GM12878 (cell line): ENCODE measurements around the gene COPE. TPM values are rescaled to one million over a fixed set of nuclear protein-coding genes. Genes with fewer than 3 reads are reported as not detected.

ENCODE experiments used
- ATAC-seq: fragments of 200-7000 bp; cut with Tn5 transposase; 3 replicates; pipeline ENCODE4 v1.9.1; 2020; ENCODE audit warnings: mild to moderate bottlenecking, moderate library complexity
- BruUV-seq: library from RNA; stranded (reverse); fragments of 400-500 nt; replicated peaks from 2 replicates; lab custom pipeline; 2021; lab: Mats Ljungman, UMichigan
- CTCF ChIA-PET: fragments of 300-600 bp; sonication (Branson Sonifier 250); formaldehyde crosslinking; extraction: SDS; loops from one replicate; lab custom pipeline; 2021; ENCODE audit warnings: inconsistent platforms; lab: Yijun Ruan, JAX
- POLR2A ChIA-PET: fragments of 350-600 bp; formaldehyde crosslinking; extraction: SDS; loops from one replicate; lab custom pipeline; 2021; ENCODE audit warnings: inconsistent platforms; lab: Charles Lee
- RAD21 ChIA-PET: fragments of 300-600 bp; sonication (Branson Sonifier 250); formaldehyde crosslinking; loops from one replicate; lab custom pipeline; 2023; ENCODE audit warnings: antibody characterized with exemption; ENCODE audit not compliant: unreplicated experiment; lab: Charles Lee
- SMC1A ChIA-PET: fragments of 300-600 bp; sonication (Branson Sonifier 250); formaldehyde crosslinking; loops from one replicate; lab custom pipeline; 2023; ENCODE audit not compliant: unreplicated experiment, uncharacterized antibody; lab: Charles Lee
- DNase-seq: peaks from one replicate; pipeline ENCODE4 v3.0.0-alpha.2; 2011; ENCODE audit warnings: low read depth, low spot score
- FAIRE-seq: peaks from 3 replicates; lab custom pipeline; 2011; peaks lifted over from hg19 to GRCh38; lab: Jason Lieb, UNC
- H2AFZ ChIP-seq: 2 replicates; pipeline ENCODE4 v1.6.0; 2011; ENCODE audit warnings: low read depth, low read length, control low read depth; ENCODE audit not compliant: control insufficient read depth
- H3K27ac ChIP-seq: 2 replicates; pipeline ENCODE4 v1.5.1; 2011; ENCODE audit warnings: control low read depth; ENCODE audit not compliant: control insufficient read depth, insufficient read depth
- H3K27me3 ChIP-seq, 2 experiments: replicated peaks in 1 of 2; 2 replicates each; pipeline versions ENCODE4 v1.6.0 to v1.6.1; 2011; ENCODE audit warnings: low read length in 1 of 2; ENCODE audit not compliant: control insufficient read depth in 2 of 2, insufficient read depth in 2 of 2
- H3K36me3 ChIP-seq, 2 experiments: 2 replicates each; pipeline ENCODE4 v1.5.1; 2011; ENCODE audit warnings: low read length in 1 of 2; ENCODE audit not compliant: control insufficient read depth in 2 of 2, insufficient read depth in 2 of 2
- H3K4me1 ChIP-seq: 2 replicates; pipeline ENCODE4 v1.6.1; 2011; ENCODE audit warnings: mild to moderate bottlenecking, low read length, moderate library complexity, mixed read lengths; ENCODE audit not compliant: control insufficient read depth, insufficient read depth
- H3K4me2 ChIP-seq: 2 replicates; pipeline ENCODE4 v1.6.0; 2011; ENCODE audit warnings: control low read depth; ENCODE audit not compliant: control insufficient read depth, insufficient read depth
- H3K4me3 ChIP-seq: fragments of 200-600 bp; sonication (generic); 2 replicates; pipeline ENCODE4 v1.5.1; 2016
- H3K79me2 ChIP-seq: 2 replicates; pipeline ENCODE4 v1.6.0; 2011; ENCODE audit warnings: low read length; ENCODE audit not compliant: control insufficient read depth, insufficient read depth
- H3K9ac ChIP-seq: 2 replicates; pipeline ENCODE4 v1.8.0; 2011; ENCODE audit warnings: low read length, control low read depth, mixed read lengths; ENCODE audit not compliant: control insufficient read depth, insufficient read depth
- H3K9me3 ChIP-seq: replicated peaks from 3 replicates; pipeline ENCODE4 v1.5.1; 2011; ENCODE audit warnings: mild to moderate bottlenecking, low read length; ENCODE audit not compliant: control insufficient read depth, insufficient read depth
- H4K20me1 ChIP-seq: 2 replicates; pipeline ENCODE4 v1.6.0; 2011; ENCODE audit not compliant: control insufficient read depth, insufficient read depth
- CEBPB ChIP-seq, 2 experiments: fragments of 150-350 bp in 1 of 2; IDR thresholded peaks; 2 replicates each; pipeline ENCODE4 v1.6.1; 2012 to 2014; ENCODE audit warnings: low read depth in 2 of 2, low read length in 2 of 2, borderline replicate concordance in 1 of 2, inconsistent platforms in 1 of 2
- HCFC1 ChIP-seq: fragments of 150-350 bp; IDR thresholded peaks from 2 replicates; pipeline ENCODE4 v1.6.1; 2014; ENCODE audit warnings: low read length
- KDM1A ChIP-seq: fragments of 200-600 bp; sonication (generic); IDR thresholded peaks from 2 replicates; pipeline ENCODE4 v1.6.1; 2016; ENCODE audit warnings: borderline replicate concordance
- KLF5 ChIP-seq: fragments of 450-650 bp; IDR thresholded peaks from 2 replicates; pipeline ENCODE4 v1.6.1; 2014; ENCODE audit warnings: mild to moderate bottlenecking; ENCODE audit not compliant: partially characterized antibody
- MLLT1 ChIP-seq: fragments of 450-650 bp; IDR thresholded peaks from 2 replicates; pipeline ENCODE4 v1.6.1; 2016; ENCODE audit warnings: mild to moderate bottlenecking
- PAX8 ChIP-seq: fragments of 450-650 bp; IDR thresholded peaks from 2 replicates; pipeline ENCODE4 v1.6.1; 2017; ENCODE audit warnings: mild to moderate bottlenecking, moderate library complexity
- SMAD5 ChIP-seq: IDR thresholded peaks from 2 replicates; pipeline ENCODE4 v1.6.1; 2016; ENCODE audit warnings: antibody characterized with exemption, low read depth
- SMC3 ChIP-seq: IDR thresholded peaks from 2 replicates; pipeline ENCODE4 v1.6.1; 2011; ENCODE audit warnings: low read length, improper control_type of control experiment, borderline replicate concordance
- SRF ChIP-seq, 2 experiments: IDR thresholded peaks; 2 replicates each; pipeline ENCODE4 v1.6.1; 2011; ENCODE audit warnings: low read depth in 2 of 2, low read length in 2 of 2, mild to moderate bottlenecking in 1 of 2, moderate library complexity in 1 of 2
- STAT3 ChIP-seq: IDR thresholded peaks from 2 replicates; pipeline ENCODE4 v1.6.1; 2011; ENCODE audit warnings: low read depth, low read length, improper control_type of control experiment
- ZNF217 ChIP-seq: fragments of 450-650 bp; IDR thresholded peaks from 2 replicates; pipeline ENCODE4 v1.6.1; 2017; ENCODE audit warnings: antibody characterized with exemption, mild to moderate bottlenecking
- ZNF622 ChIP-seq: fragments of 450-650 bp; IDR thresholded peaks from 2 replicates; pipeline ENCODE4 v1.6.1; 2017; ENCODE audit warnings: mild to moderate bottlenecking, inconsistent platforms
- WGBS: methylation state at CpG from one replicate; pipeline ENCODE4 v1.1.6; 2016; ENCODE audit warnings: low lambda C conversion rate; ENCODE audit not compliant: insufficient replicate concordance, insufficient coverage; ENCODE audit errors: missing lambda C conversion rate; 5-methylcytosine and 5-hydroxymethylcytosine counted together
- in situ Hi-C: fragments of 300-500 bp; cut with MboI; formaldehyde crosslinking; loops from 9 replicates; pipeline ENCODE4 v1.14.3; 2018; ENCODE audit warnings: mixed read lengths
- intact Hi-C: fragments of 100-400 bp; cut with micrococcal nuclease; formaldehyde crosslinking; loops from one replicate; pipeline ENCODE4 v1.14.2; 2022; ENCODE audit not compliant: unreplicated experiment
- polyA plus RNA-seq, 11 experiments: library from polyadenylated mRNA; depleted of rRNA in 4 of 11; unstranded in 6 of 11; stranded (reverse) in 5 of 11; fragments of >200 nt; fragmentation: Nextera tagmentation in 4 of 11; fragmentation: Illumina TruSeq in 1 of 11; extraction: Ambion mirVana in 4 of 11; extraction: Trizol in 1 of 11; gene quantifications; 1 replicate in 1 of 11; 2 replicates in 10 of 11; pipeline versions ENCODE4 v1.2.1 to v1.2.3, GENCODE V29; 2011 to 2016; ENCODE audit warnings: inconsistent platforms in 2 of 11, missing spikeins in 2 of 11, low read depth in 1 of 11
- total RNA-seq, 4 experiments: library from RNA; depleted of rRNA in 3 of 4; stranded (reverse); fragments of >200 nt in 3 of 4; fragmentation: Illumina TruSeq in 1 of 4; extraction: Trizol in 1 of 4; gene quantifications; 2 replicates each; pipeline versions ENCODE4 v1.2.1 to v1.2.3, GENCODE V29; 2013 to 2021

Gene COPE
- total and polyA plus RNA-seq, 10 of the 15 experiments (the other 5 are each of a cell fraction or from before 2014, with no cell fraction given) = 3.5 to 464 (median 222) TPM

DNA sequence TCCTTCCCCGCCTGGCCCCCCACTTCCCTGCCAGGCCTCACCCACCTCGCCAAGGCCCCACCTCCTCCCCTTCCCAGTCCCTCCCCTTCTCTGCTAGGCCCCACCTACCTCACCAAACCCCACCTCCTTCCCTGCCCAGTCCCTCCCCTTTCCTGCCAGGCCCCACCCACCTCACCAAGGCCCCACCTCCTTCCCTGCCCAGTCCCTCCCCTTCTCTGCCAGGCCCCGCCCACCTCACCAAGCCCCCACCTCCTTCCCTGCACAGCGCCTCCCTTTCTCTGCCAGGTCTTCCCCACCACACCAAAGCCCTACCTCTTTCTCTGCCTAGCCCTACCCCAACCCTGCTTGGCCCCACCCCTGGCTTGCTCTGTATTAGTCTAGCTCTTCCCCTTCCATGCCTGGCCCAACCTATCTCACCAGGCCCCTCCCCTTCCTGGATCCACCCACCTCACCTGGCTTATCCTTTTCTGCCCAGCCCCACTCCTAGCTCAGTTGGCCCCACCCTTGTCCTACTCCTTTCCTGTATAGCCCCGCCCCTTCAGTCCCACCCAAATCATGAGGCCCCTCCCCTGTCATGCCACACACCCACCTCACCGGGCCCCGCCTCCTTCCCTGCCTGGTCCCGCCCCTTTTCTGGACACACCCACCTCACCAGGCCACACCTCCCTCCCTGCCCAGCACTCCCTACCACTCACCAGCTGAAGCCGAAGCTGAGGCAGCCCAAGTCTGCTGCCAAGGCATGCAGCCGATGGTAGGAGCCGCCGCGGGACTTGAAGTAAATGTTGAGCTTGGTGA, 39.4 kb downstream of the COPE start:
- no peak overlapping the region for H3K4me3 ChIP-seq
- BruUV-seq = no TSS peak
- ChIA-PET POLR2A (no interaction called here), RAD21 (no interaction called here), SMC1A (interaction anchor here (1.3 kb wide), 1 partner anchor 360 kb away, joined by 3 read pairs; no protein-coding TSS in a partner anchor), CTCF (no interaction called here)
- H2AFZ ChIP-seq = no peak overlapping the region
- no peak for DNase-seq
- H3K4me1 ChIP-seq = no peaks in the 10 kb centered on the region
- no peak overlapping the region for H3K27ac ChIP-seq
- TF ChIP-seq KLF5 = no peak
- no peak for TF ChIP-seq CEBPB (IDR thresholded peaks at IDR 0.05; ENCODE audit: borderline replicate concordance in 1 of 2, low read depth in 2 of 2, low read length in 2 of 2)
- no peak for TF ChIP-seq ZNF217
- TF ChIP-seq ZNF622 = no peak
- no peak for TF ChIP-seq PAX8
- intact Hi-C loops (no loop called here), in situ Hi-C loops (no loop called here)
- H4K20me1 ChIP-seq = no peaks in the 10 kb centered on the region
- H3K9me3 ChIP-seq = no peaks in the 10 kb centered on the region
- H3K36me3 ChIP-seq = no peaks in the 10 kb centered on the region
- H3K4me2 ChIP-seq = no peak overlapping the region
- H3K27me3 ChIP-seq = no peaks in the 10 kb centered on the region
- H3K9ac ChIP-seq = no peak overlapping the region
- WGBS = 90% methylated on average over 6 of the region's 13 CpGs
- H3K79me2 ChIP-seq = no peaks in the 10 kb centered on the region
- peak; percentile 72 for ATAC-seq
- FAIRE-seq = no peak

- in situ Hi-C loops = no loop called here
- no TSS peak for BruUV-seq
- H2AFZ ChIP-seq = no peak overlapping the region
- SMC1A ChIA-PET = interaction anchor here (1.3 kb wide), 1 partner anchor 359 kb away, joined by 3 read pairs; no protein-coding TSS in a partner anchor
- no peaks in the 10 kb centered on the region for H3K27me3 ChIP-seq
- 87% methylated on average over 32 of the region's 34 CpGs for WGBS
- H3K79me2 ChIP-seq = no peaks in the 10 kb centered on the region
- ATAC-seq (no peak), FAIRE-seq (no peak), DNase-seq (no peak)
- no peaks in the 10 kb centered on the region for H4K20me1 ChIP-seq
- H3K4me1 ChIP-seq = no peaks in the 10 kb centered on the region
- no peak overlapping the region for H3K27ac ChIP-seq
- H3K9me3 ChIP-seq = no peaks in the 10 kb centered on the region
- no peaks in the 10 kb centered on the region for H3K36me3 ChIP-seq
- no peak overlapping the region for H3K4me3 ChIP-seq
- RAD21 ChIA-PET = no interaction called here
- CTCF ChIA-PET = no interaction called here
- POLR2A ChIA-PET = no interaction called here
- no peak overlapping the region for H3K4me2 ChIP-seq
- intact Hi-C loops = no loop called here
- no peak overlapping the region for H3K9ac ChIP-seq
- no peak for TF ChIP-seq ZNF217
- no peak for TF ChIP-seq CEBPB (IDR thresholded peaks at IDR 0.05; ENCODE audit: borderline replicate concordance in 1 of 2, low read depth in 2 of 2, low read length in 2 of 2)
- no peak for TF ChIP-seq SMC3
- TF ChIP-seq SRF (IDR thresholded peaks at IDR 0.05; ENCODE audit: low read depth in 2 of 2, low read length in 2 of 2) = no peak
- TF ChIP-seq HCFC1 = no peak
- TF ChIP-seq MLLT1 = no peak
- no peak for TF ChIP-seq KDM1A
- no peak for TF ChIP-seq STAT3
- no peak for TF ChIP-seq SMAD5
These were observed 40.2 kb downstream of the COPE start for GRCh38 chr19:18878858-18879578.
